DLD1 (cell line): ENCODE data around the gene TTI1.

Experiments used
- in situ Hi-C: cut with HindIII; loops from 2 replicates; pipeline ENCODE4 v1.10.0; 2017; ENCODE audit warnings: low sequenced_read_pairs

TTI1 gene

GRCh38 chr20:38033330-38034107 lies at the start of gene TTI1, which contains the start of gene RPRD1B:
Gene TTI1, minus strand, starts transcription at chr20:38033456. Its CDS starts 19,640 bp downstream, at chr20:38013816.
Gene RPRD1B, plus strand, starts transcription at chr20:38033746. Its CDS starts 202 bp downstream, at chr20:38033948.
- in situ Hi-C loops: no loop called here

- in situ Hi-C loops: no loop called here
Observed at GRCh38 chr20:38082894-38083293, 49.6 kb upstream of the TTI1 start.

GRCh38 chr20:38081575-38081974 lies 48.3 kb upstream of the TTI1 start:
- in situ Hi-C loops: no loop called here

- in situ Hi-C loops: loop anchor here (10.0 kb wide), 1 partner anchor 245 kb away; no protein-coding TSS in a partner anchor
Observed at GRCh38 chr20:38079353-38079752, 46.1 kb upstream of the TTI1 start.

GRCh38 chr20:38078084-38078483 lies 44.8 kb upstream of the TTI1 start:
- in situ Hi-C loops: loop anchor here (10.0 kb wide), 1 partner anchor 247 kb away; no protein-coding TSS in a partner anchor

GRCh38 chr20:38076548-38076947 lies 43.3 kb upstream of the TTI1 start:
- in situ Hi-C loops: loop anchor here (10.0 kb wide), 1 partner anchor 248 kb away; no protein-coding TSS in a partner anchor

GRCh38 chr20:38075161-38075998 lies 42.1 kb upstream of the TTI1 start:
- in situ Hi-C loops: loop anchor here (10.0 kb wide), 1 partner anchor 249 kb away; no protein-coding TSS in a partner anchor

- in situ Hi-C loops: loop anchor here (5.0 to 10.0 kb wide), 2 partner anchors 59 to 251 kb away; no protein-coding TSS in a partner anchor
Observed at GRCh38 chr20:38073307-38074071, 40.2 kb upstream of the TTI1 start.

- in situ Hi-C loops: loop anchor here (5.0 to 10.0 kb wide), 2 partner anchors 59 to 252 kb away; no protein-coding TSS in a partner anchor
Observed at GRCh38 chr20:38072898-38073297, 39.6 kb upstream of the TTI1 start.

GRCh38 chr20:38067717-38068365 lies 34.6 kb upstream of the TTI1 start:
- in situ Hi-C loops: no loop called here

GRCh38 chr20:38066969-38067716 lies 33.9 kb upstream of the TTI1 start:
- in situ Hi-C loops: no loop called here

GRCh38 chr20:38065764-38066375 lies 32.6 kb upstream of the TTI1 start:
- in situ Hi-C loops: no loop called here

GRCh38 chr20:38063911-38064530 lies 30.8 kb upstream of the TTI1 start:
- in situ Hi-C loops: no loop called here

GRCh38 chr20:38062890-38063289 lies 29.6 kb upstream of the TTI1 start:
- in situ Hi-C loops: no loop called here

- in situ Hi-C loops: no loop called here
Observed at GRCh38 chr20:38061109-38061508, 27.9 kb upstream of the TTI1 start.

GRCh38 chr20:38060536-38060935 lies 27.3 kb upstream of the TTI1 start:
- in situ Hi-C loops: no loop called here

- in situ Hi-C loops: no loop called here
Observed at GRCh38 chr20:38059832-38060231, 26.6 kb upstream of the TTI1 start.

GRCh38 chr20:38057351-38057972 lies 24.2 kb upstream of the TTI1 start:
- in situ Hi-C loops: no loop called here
